ENCODE results near the gene DUSP18.
"Not testable (repeated sequence)": the region's sequence is repeated elsewhere in the genome, so short reads cannot be mapped to it uniquely, and the experiment has no call there.

The DUSP18 gene

GRCh38 chr22:30691204-30691603, 23.5 kb upstream of the DUSP18 start:
- Mint-ChIP-seq H3K4me3 (no peak overlapping the region), H3K9me3 (no peaks in the 10 kb centered on the region), H3K27me3 (ENCODE audit: low read depth) (peaks cover 16% of the 10 kb centered on the region)

GRCh38 chr22:30689622-30690021, 21.9 kb upstream of the DUSP18 start:
- Mint-ChIP-seq H3K4me1 (ENCODE audit: low read depth) (peaks cover 5% of the 10 kb centered on the region), H3K36me3 (ENCODE audit: low read depth) (no peaks in the 10 kb centered on the region), H3K9me3 (no peaks in the 10 kb centered on the region), H3K4me3 (no peak overlapping the region), H3K27me3 (ENCODE audit: low read depth) (peaks cover 12% of the 10 kb centered on the region), H3K27ac (no peak overlapping the region)

More at GRCh38 chr22:30691204-30691603, 23.5 kb upstream of the DUSP18 start:
- Mint-ChIP-seq H3K36me3 (ENCODE audit: low read depth) (no peaks in the 10 kb centered on the region), H3K27ac (no peak overlapping the region), H3K4me1 (ENCODE audit: low read depth) (peaks cover 11% of the 10 kb centered on the region)

GRCh38 chr22:30687358-30687757, 19.7 kb upstream of the DUSP18 start:
- H3K27me3 Mint-ChIP-seq (ENCODE audit: low read depth): peaks cover 6% of the 10 kb centered on the region
- H3K4me1 Mint-ChIP-seq (ENCODE audit: low read depth): no peaks in the 10 kb centered on the region
- no peaks in the 10 kb centered on the region for H3K36me3 Mint-ChIP-seq (ENCODE audit: low read depth)
- H3K4me3 Mint-ChIP-seq: no peak overlapping the region
- H3K9me3 Mint-ChIP-seq: no peaks in the 10 kb centered on the region
- H3K27ac Mint-ChIP-seq: no peak overlapping the region

- Mint-ChIP-seq H3K9me3 (no peaks in the 10 kb centered on the region), H3K4me3 (no peak overlapping the region), H3K4me1 (ENCODE audit: low read depth) (no peaks in the 10 kb centered on the region), H3K36me3 (ENCODE audit: low read depth) (no peaks in the 10 kb centered on the region), H3K27me3 (ENCODE audit: low read depth) (peaks cover 6% of the 10 kb centered on the region), H3K27ac (no peak overlapping the region)
These were observed 17.5 kb upstream of the DUSP18 start for GRCh38 chr22:30685178-30685577.

- H3K4me3 Mint-ChIP-seq: no peak overlapping the region
- peaks cover 7% of the 10 kb centered on the region for H3K4me1 Mint-ChIP-seq (ENCODE audit: low read depth)
- no peak overlapping the region for H3K27ac Mint-ChIP-seq
- no peaks in the 10 kb centered on the region for H3K9me3 Mint-ChIP-seq
- H3K27me3 Mint-ChIP-seq (ENCODE audit: low read depth): peaks cover 30% of the 10 kb centered on the region
- H3K36me3 Mint-ChIP-seq (ENCODE audit: low read depth): no peaks in the 10 kb centered on the region
These were observed 14.2 kb upstream of the DUSP18 start for GRCh38 chr22:30681831-30682230.

- no peak overlapping the region for H3K27ac Mint-ChIP-seq
- H3K4me1 Mint-ChIP-seq (ENCODE audit: low read depth): peaks cover 7% of the 10 kb centered on the region
- H3K27me3 Mint-ChIP-seq (ENCODE audit: low read depth): peaks cover 34% of the 10 kb centered on the region
These were observed 13.5 kb upstream of the DUSP18 start for GRCh38 chr22:30680991-30681770.

GRCh38 chr22:30679895-30680690, 12.4 kb upstream of the DUSP18 start:
- H3K4me1 Mint-ChIP-seq (ENCODE audit: low read depth); H3K9me3 Mint-ChIP-seq; H3K27ac Mint-ChIP-seq; H3K36me3 Mint-ChIP-seq (ENCODE audit: low read depth); H3K4me3 Mint-ChIP-seq: not testable (repeated sequence)
- H3K27me3 Mint-ChIP-seq (ENCODE audit: low read depth): peaks cover 34% of the 10 kb centered on the region

More at GRCh38 chr22:30680991-30681770, 13.5 kb upstream of the DUSP18 start:
- H3K4me3 Mint-ChIP-seq: no peak overlapping the region
- no peaks in the 10 kb centered on the region for H3K36me3 Mint-ChIP-seq (ENCODE audit: low read depth)
- no peaks in the 10 kb centered on the region for H3K9me3 Mint-ChIP-seq

GRCh38 chr22:30676565-30676964, 8.9 kb upstream of the DUSP18 start:
- not testable (repeated sequence) for H3K4me3 Mint-ChIP-seq; H3K27ac Mint-ChIP-seq; H3K9me3 Mint-ChIP-seq; H3K4me1 Mint-ChIP-seq (ENCODE audit: low read depth); H3K36me3 Mint-ChIP-seq (ENCODE audit: low read depth)
- H3K27me3 Mint-ChIP-seq (ENCODE audit: low read depth): peaks cover 32% of the 10 kb centered on the region

GRCh38 chr22:30675436-30675835, 7.8 kb upstream of the DUSP18 start:
- Mint-ChIP-seq H3K36me3 (ENCODE audit: low read depth) (no peaks in the 10 kb centered on the region), H3K27ac (no peak overlapping the region), H3K27me3 (ENCODE audit: low read depth) (peaks cover 32% of the 10 kb centered on the region), H3K4me1 (ENCODE audit: low read depth) (peaks cover 7% of the 10 kb centered on the region), H3K9me3 (no peaks in the 10 kb centered on the region), H3K4me3 (no peak overlapping the region)

- Mint-ChIP-seq H3K27me3 (ENCODE audit: low read depth) (peaks cover 31% of the 10 kb centered on the region), H3K4me1 (ENCODE audit: low read depth) (peaks cover 6% of the 10 kb centered on the region), H3K9me3 (no peaks in the 10 kb centered on the region), H3K4me3 (no peak overlapping the region), H3K27ac (no peak overlapping the region), H3K36me3 (ENCODE audit: low read depth) (no peaks in the 10 kb centered on the region)
These were observed 6.8 kb upstream of the DUSP18 start for GRCh38 chr22:30674482-30674881.

- H3K27me3 Mint-ChIP-seq (ENCODE audit: low read depth): peaks cover 26% of the 10 kb centered on the region
- H3K36me3 Mint-ChIP-seq (ENCODE audit: low read depth): no peaks in the 10 kb centered on the region
- H3K4me1 Mint-ChIP-seq (ENCODE audit: low read depth): peaks cover 6% of the 10 kb centered on the region
- H3K27ac Mint-ChIP-seq: no peak overlapping the region
- no peak overlapping the region for H3K4me3 Mint-ChIP-seq
- no peaks in the 10 kb centered on the region for H3K9me3 Mint-ChIP-seq
These were observed 5.5 kb upstream of the DUSP18 start for GRCh38 chr22:30673136-30673535.

- H3K27ac Mint-ChIP-seq: no peak overlapping the region
- no peak overlapping the region for H3K4me3 Mint-ChIP-seq
- peaks cover 15% of the 10 kb centered on the region for H3K4me1 Mint-ChIP-seq (ENCODE audit: low read depth)
- H3K36me3 Mint-ChIP-seq (ENCODE audit: low read depth): no peaks in the 10 kb centered on the region
- H3K27me3 Mint-ChIP-seq (ENCODE audit: low read depth): peaks cover 8% of the 10 kb centered on the region
- H3K9me3 Mint-ChIP-seq: no peaks in the 10 kb centered on the region
These were observed 3.4 kb upstream of the DUSP18 start for GRCh38 chr22:30671071-30671470.

GRCh38 chr22:30668386-30668710, 673 bp upstream of the DUSP18 start:
- Mint-ChIP-seq H3K4me3 (peak overlapping the region; percentile 95), H3K4me1 (ENCODE audit: low read depth) (peaks cover 22% of the 10 kb centered on the region), H3K36me3 (ENCODE audit: low read depth) (peaks cover 10% of the 10 kb centered on the region), H3K27me3 (ENCODE audit: low read depth) (peaks cover 5% of the 10 kb centered on the region), H3K9me3 (no peaks in the 10 kb centered on the region), H3K27ac (peak overlapping the region; percentile 88)

- H3K36me3 Mint-ChIP-seq (ENCODE audit: low read depth): peaks cover 20% of the 10 kb centered on the region
- peaks cover 5% of the 10 kb centered on the region for H3K27me3 Mint-ChIP-seq (ENCODE audit: low read depth)
- no peaks in the 10 kb centered on the region for H3K9me3 Mint-ChIP-seq
- peaks cover 22% of the 10 kb centered on the region for H3K4me1 Mint-ChIP-seq (ENCODE audit: low read depth)
- H3K27ac Mint-ChIP-seq: peak overlapping the region; percentile 78
- peak overlapping the region; percentile 95 for H3K4me3 Mint-ChIP-seq
These were observed 575 bp downstream of the DUSP18 start for GRCh38 chr22:30667107-30667493.

GRCh38 chr22:30665786-30666185, 1.9 kb downstream of the DUSP18 start:
- Mint-ChIP-seq H3K36me3 (ENCODE audit: low read depth) (peaks cover 23% of the 10 kb centered on the region), H3K9me3 (no peaks in the 10 kb centered on the region), H3K27ac (no peak overlapping the region), H3K4me1 (ENCODE audit: low read depth) (peaks cover 22% of the 10 kb centered on the region), H3K4me3 (no peak overlapping the region), H3K27me3 (ENCODE audit: low read depth) (peaks cover 5% of the 10 kb centered on the region)

Data from T-helper 1 cell treated with Interleukin-12 subunit alpha and Interleukin-12 subunit beta and Interleukin-4 antibody, amounts not matched to agents 30 μg/mL and 1 μg/mL, for 36 hours (primary cell).